Mesendoderm (in vitro differentiated cells): ENCODE data around the gene STAP1.
"Not testable (repeated sequence)": the region's sequence is repeated elsewhere in the genome, so short reads cannot be mapped to it uniquely, and the experiment has no call there.

Source experiments
- DNase-seq: peaks from one replicate; pipeline ENCODE4 v3.0.0; 2013
- H2AK5ac ChIP-seq: 2 replicates; pipeline ENCODE4 v1.6.1; 2013; ENCODE audit warnings: low read length, inconsistent platforms
- H2BK120ac ChIP-seq: 2 replicates; pipeline ENCODE4 v1.6.1; 2013; ENCODE audit warnings: low read depth, mild to moderate bottlenecking, low read length, moderate library complexity, mixed read lengths
- H2BK15ac ChIP-seq: replicated peaks from 2 replicates; pipeline ENCODE4 v1.6.1; 2013; ENCODE audit warnings: low read depth, mild to moderate bottlenecking, moderate library complexity
- H2BK5ac ChIP-seq: 2 replicates; pipeline ENCODE4 v1.6.1; 2013; ENCODE audit warnings: low read length, inconsistent platforms
- H3K18ac ChIP-seq: 2 replicates; pipeline ENCODE4 v1.6.1; 2013; ENCODE audit warnings: mild to moderate bottlenecking, low read length, mixed read lengths
- H3K23ac ChIP-seq: one replicate; pipeline ENCODE4 v1.6.1; 2013; ENCODE audit warnings: low read length
- H3K27ac ChIP-seq: 2 replicates; pipeline ENCODE4 v1.5.1; 2013; ENCODE audit warnings: low read depth, mild to moderate bottlenecking, inconsistent platforms, low read length, moderate library complexity
- H3K27me3 ChIP-seq: 2 replicates; pipeline ENCODE4 v1.6.1; 2013; ENCODE audit warnings: low read length, control low read depth, mild to moderate bottlenecking, inconsistent platforms; ENCODE audit not compliant: insufficient read depth, poor library complexity
- H3K36me3 ChIP-seq: 2 replicates; pipeline ENCODE4 v1.6.1; 2013; ENCODE audit warnings: low read length, inconsistent platforms; ENCODE audit not compliant: control insufficient read depth, insufficient read depth
- H3K4ac ChIP-seq: one replicate; pipeline ENCODE4 v1.6.1; 2013; ENCODE audit warnings: low read depth, mild to moderate bottlenecking, low read length, moderate library complexity
- H3K4me1 ChIP-seq: 2 replicates; pipeline ENCODE4 v1.6.1; 2013; ENCODE audit warnings: low read depth, low read length, inconsistent platforms; ENCODE audit not compliant: control insufficient read depth
- H3K4me2 ChIP-seq: 2 replicates; pipeline ENCODE4 v1.6.1; 2013; ENCODE audit warnings: low read length
- H3K4me3 ChIP-seq: 2 replicates; pipeline ENCODE4 v1.5.1; 2013; ENCODE audit warnings: mild to moderate bottlenecking, low read length
- H3K56ac ChIP-seq: one replicate; pipeline ENCODE4 v1.6.1; 2013; ENCODE audit warnings: low read length
- H3K79me1 ChIP-seq: 2 replicates; pipeline ENCODE4 v1.6.1; 2013; ENCODE audit warnings: low read length, inconsistent platforms
- H3K79me2 ChIP-seq: 2 replicates; pipeline ENCODE4 v1.6.1; 2013; ENCODE audit warnings: mild to moderate bottlenecking, low read length; ENCODE audit not compliant: control insufficient read depth, insufficient read depth
- H3K9ac ChIP-seq: 2 replicates; pipeline ENCODE4 v1.6.1; 2013; ENCODE audit warnings: low read length, inconsistent platforms
- H4K5ac ChIP-seq: one replicate; pipeline ENCODE4 v1.6.1; 2013; ENCODE audit warnings: low read length
- H4K8ac ChIP-seq: one replicate; pipeline ENCODE4 v1.6.1; 2013; ENCODE audit warnings: low read depth, mild to moderate bottlenecking, control low read depth, low read length, moderate library complexity
- WGBS: extraction: QIAGEN DNeasy Blood & Tissue Kit; methylation state at CpG from one replicate; pipeline ENCODE4 v1.1.7; 2013; ENCODE audit warnings: low lambda C conversion rate, missing lambda C conversion rate; ENCODE audit not compliant: insufficient coverage; ENCODE audit errors: extremely low coverage; 5-methylcytosine and 5-hydroxymethylcytosine counted together

STAP1 gene

GRCh38 chr4:67624939-67625338 is 66.4 kb downstream of the STAP1 start:
- Histone ChIP-seq H4K8ac (no peak overlapping the region), H3K4me1 (no peaks in the 10 kb centered on the region), H3K9ac (no peak overlapping the region), H3K4ac (no peak overlapping the region), H4K5ac (no peak overlapping the region), H3K23ac (no peak overlapping the region), H3K27ac (no peak overlapping the region), H2BK15ac (no peak overlapping the region), H3K27me3 (no peaks in the 10 kb centered on the region), H2BK5ac (no peak overlapping the region), H2BK120ac (no peak overlapping the region), H3K79me2 (no peaks in the 10 kb centered on the region), H3K4me2 (no peak overlapping the region), H3K4me3 (no peak overlapping the region), H3K18ac (no peak overlapping the region), H3K56ac (no peak overlapping the region), H3K79me1 (no peaks in the 10 kb centered on the region), H2AK5ac (no peak overlapping the region), H3K36me3 (peaks cover 2% of the 10 kb centered on the region)
- no peak for DNase-seq
- WGBS = no CpG with 5 or more reads among the region's 3 CpGs

- H3K79me2 ChIP-seq = no peaks in the 10 kb centered on the region
- H3K4me2 ChIP-seq = no peak overlapping the region
- H3K36me3 ChIP-seq = no peaks in the 10 kb centered on the region
- no peak overlapping the region for H2BK15ac ChIP-seq
- no CpG with 5 or more reads among the region's 3 CpGs for WGBS
- DNase-seq = no peak
- no peak overlapping the region for H3K23ac ChIP-seq
- H3K27ac ChIP-seq = no peak overlapping the region
- H2BK5ac ChIP-seq = no peak overlapping the region
- no peak overlapping the region for H3K4ac ChIP-seq
- no peak overlapping the region for H3K9ac ChIP-seq
- H3K56ac ChIP-seq = no peak overlapping the region
- H4K8ac ChIP-seq = no peak overlapping the region
- no peak overlapping the region for H3K18ac ChIP-seq
- H2AK5ac ChIP-seq = no peak overlapping the region
- H3K4me1 ChIP-seq = no peaks in the 10 kb centered on the region
- H4K5ac ChIP-seq = no peak overlapping the region
- no peak overlapping the region for H3K4me3 ChIP-seq
- no peak overlapping the region for H2BK120ac ChIP-seq
- H3K79me1 ChIP-seq = no peaks in the 10 kb centered on the region
- no peaks in the 10 kb centered on the region for H3K27me3 ChIP-seq
Measured at GRCh38 chr4:67632492-67632891, 74.0 kb downstream of the STAP1 start.

- Histone ChIP-seq H3K9ac (no peak overlapping the region), H3K4ac (no peak overlapping the region), H2BK15ac (no peak overlapping the region), H3K56ac (no peak overlapping the region), H2BK120ac (no peak overlapping the region), H3K23ac (no peak overlapping the region), H3K4me3 (no peak overlapping the region), H2BK5ac (no peak overlapping the region), H3K27me3 (no peaks in the 10 kb centered on the region), H3K27ac (no peak overlapping the region), H4K8ac (no peak overlapping the region), H3K18ac (no peak overlapping the region), H3K36me3 (peaks cover 4% of the 10 kb centered on the region), H3K79me2 (no peaks in the 10 kb centered on the region), H3K4me1 (no peaks in the 10 kb centered on the region), H3K79me1 (no peaks in the 10 kb centered on the region), H3K4me2 (no peak overlapping the region), H4K5ac (no peak overlapping the region), H2AK5ac (no peak overlapping the region)
- no peak for DNase-seq
- no CpG with 5 or more reads among the region's 2 CpGs for WGBS
Measured at GRCh38 chr4:67634741-67635140, 76.2 kb downstream of the STAP1 start.

GRCh38 chr4:67635331-67635730 is 76.8 kb downstream of the STAP1 start:
- no peak overlapping the region for H3K4me3 ChIP-seq
- no peak overlapping the region for H2BK15ac ChIP-seq
- no peak overlapping the region for H3K56ac ChIP-seq
- no peak overlapping the region for H2BK120ac ChIP-seq
- no peak overlapping the region for H3K23ac ChIP-seq
- H3K4me1 ChIP-seq = no peaks in the 10 kb centered on the region
- H3K27ac ChIP-seq = no peak overlapping the region
- WGBS = no CpG with 5 or more reads among the region's 2 CpGs
- no peaks in the 10 kb centered on the region for H3K27me3 ChIP-seq
- no peak overlapping the region for H3K4me2 ChIP-seq
- no peak overlapping the region for H3K4ac ChIP-seq
- no peak overlapping the region for H2BK5ac ChIP-seq
- peaks cover 4% of the 10 kb centered on the region for H3K36me3 ChIP-seq
- no peak overlapping the region for H3K9ac ChIP-seq
- H4K8ac ChIP-seq = no peak overlapping the region
- H3K79me1 ChIP-seq = no peaks in the 10 kb centered on the region
- no peak for DNase-seq
- H3K79me2 ChIP-seq = no peaks in the 10 kb centered on the region
- H4K5ac ChIP-seq = no peak overlapping the region
- H2AK5ac ChIP-seq = no peak overlapping the region
- H3K18ac ChIP-seq = no peak overlapping the region

- not testable (repeated sequence) for H3K36me3 ChIP-seq, H2AK5ac ChIP-seq
- no CpG with 5 or more reads among the region's 30 CpGs for WGBS
Measured at GRCh38 chr4:67636978-67637377, 78.5 kb downstream of the STAP1 start.

GRCh38 chr4:67638136-67638535 is 79.6 kb downstream of the STAP1 start:
- Histone ChIP-seq H3K4me2 (no peak overlapping the region), H3K23ac (no peak overlapping the region), H3K4me3 (no peak overlapping the region), H2BK5ac (no peak overlapping the region), H3K79me1 (no peaks in the 10 kb centered on the region), H4K8ac (no peak overlapping the region), H3K79me2 (no peaks in the 10 kb centered on the region), H3K56ac (no peak overlapping the region), H3K9ac (no peak overlapping the region), H3K27ac (no peak overlapping the region), H3K27me3 (no peaks in the 10 kb centered on the region), H2BK15ac (no peak overlapping the region), H3K36me3 (peaks cover 4% of the 10 kb centered on the region), H3K4ac (no peak overlapping the region), H3K18ac (no peak overlapping the region), H2AK5ac (no peak overlapping the region), H4K5ac (no peak overlapping the region), H3K4me1 (no peaks in the 10 kb centered on the region), H2BK120ac (no peak overlapping the region)
- DNase-seq = no peak
- no CpG with 5 or more reads among the region's 5 CpGs for WGBS

More at GRCh38 chr4:67636978-67637377, 78.5 kb downstream of the STAP1 start:
- H4K8ac ChIP-seq, H4K5ac ChIP-seq, H3K79me2 ChIP-seq, H3K18ac ChIP-seq, H3K4me1 ChIP-seq, H3K56ac ChIP-seq, DNase-seq, H3K27me3 ChIP-seq, H3K79me1 ChIP-seq, H3K4ac ChIP-seq, H3K4me3 ChIP-seq, H2BK5ac ChIP-seq, H3K9ac ChIP-seq, H3K27ac ChIP-seq, H3K4me2 ChIP-seq, H2BK120ac ChIP-seq, H3K23ac ChIP-seq, H2BK15ac ChIP-seq: not testable (repeated sequence)
